Epidermal melanocyte (primary cell): Measurements from ENCODE around the gene KDM5B.
A peak's percentile ranks its signal among the peaks of the same experiment; 100 is the strongest.

ENCODE experiments used
- DNase-seq: peaks from one replicate; pipeline ENCODE4 v3.0.0; 2011; ENCODE audit warnings: low spot score; ENCODE audit not compliant: insufficient read length

The KDM5B gene

DNA sequence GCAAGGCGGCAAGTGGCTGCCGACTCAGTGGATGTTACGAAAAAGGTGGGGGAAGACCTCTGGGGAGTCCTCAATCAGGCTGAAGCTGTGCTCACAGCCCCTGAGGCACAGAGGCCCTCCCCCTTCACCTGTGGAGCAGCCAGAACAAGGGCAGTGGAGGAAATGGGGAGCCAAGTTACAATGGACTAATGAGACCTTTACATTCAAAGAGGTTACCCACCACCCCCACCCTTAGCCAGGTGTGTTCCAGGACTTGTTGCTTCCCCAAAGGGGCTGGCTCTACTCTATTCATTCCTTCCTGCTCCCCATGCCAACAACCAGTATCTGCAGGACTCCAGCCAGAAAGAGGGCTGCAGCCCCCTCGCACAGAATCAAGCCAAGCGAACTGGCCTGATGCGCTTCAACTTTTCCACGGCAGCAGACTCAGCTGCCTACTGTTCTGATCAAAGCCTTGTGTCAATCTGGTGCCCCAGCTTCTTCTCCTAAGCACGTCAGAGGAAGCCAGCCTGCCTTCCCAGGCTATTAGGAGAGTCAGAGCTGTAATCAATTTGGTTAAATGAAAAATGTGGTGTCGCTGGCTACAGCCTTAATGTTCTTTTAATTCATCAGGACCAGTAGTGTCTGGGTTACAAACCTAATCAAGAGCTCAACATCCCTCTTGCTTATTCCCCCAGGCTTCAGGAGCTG is 96.1 kb downstream of the KDM5B start:
- DNase-seq, result no peak

GRCh38 chr1:202710070-202711045 is 97.9 kb downstream of the KDM5B start, which contains the start of gene SYT2:
Gene SYT2, minus strand, starts transcription at chr1:202710454. Its CDS starts 104,682 bp downstream, at chr1:202605772.
- DNase-seq, result no peak

DNA sequence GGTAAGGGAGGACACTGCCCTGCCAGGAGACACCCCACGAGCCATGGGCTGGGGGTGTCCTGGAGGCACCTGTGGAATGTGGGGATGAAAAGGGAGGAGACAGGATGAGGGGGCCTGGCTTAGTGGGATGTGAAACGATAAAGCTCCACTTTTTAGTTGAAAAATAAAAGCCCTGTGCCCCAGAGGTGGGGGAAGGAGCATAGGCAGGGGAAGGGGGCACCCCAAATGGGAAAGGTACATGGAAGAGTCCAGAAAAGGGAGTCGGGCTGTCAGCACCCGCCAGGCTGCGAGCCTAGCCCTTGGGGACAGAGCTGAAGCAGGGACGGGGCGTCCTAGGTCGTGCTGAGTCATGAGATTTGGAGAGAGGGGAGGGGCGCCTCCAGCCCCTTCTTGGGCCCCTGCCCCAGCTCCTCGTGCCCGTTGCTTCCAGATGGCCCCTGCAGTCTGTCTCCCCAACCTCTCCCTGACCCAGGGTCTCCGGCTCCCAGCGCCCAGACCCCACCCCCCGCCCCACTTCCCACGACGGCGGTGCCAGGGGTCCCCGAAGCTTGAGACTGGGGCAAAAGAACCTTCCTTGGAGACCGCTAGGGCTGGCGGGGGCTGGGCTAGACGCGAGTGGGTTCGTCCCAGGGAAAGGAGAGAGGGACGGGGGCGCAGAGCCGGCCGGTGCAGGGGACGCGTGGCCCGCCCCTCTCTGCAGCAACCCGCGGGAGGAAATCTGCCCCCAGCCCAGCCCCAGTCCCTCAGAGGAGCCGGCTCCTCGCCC is 98.8 kb downstream of the KDM5B start:
- no peak for DNase-seq

- no peak for DNase-seq
Observed at GRCh38 chr1:202708456-202709275, 99.6 kb downstream of the KDM5B start.

- no peak for DNase-seq
Observed at GRCh38 chr1:202706851-202707250, 101.4 kb downstream of the KDM5B start.

- no peak for DNase-seq
Observed at GRCh38 chr1:202704601-202705000, 103.6 kb downstream of the KDM5B start.

DNA sequence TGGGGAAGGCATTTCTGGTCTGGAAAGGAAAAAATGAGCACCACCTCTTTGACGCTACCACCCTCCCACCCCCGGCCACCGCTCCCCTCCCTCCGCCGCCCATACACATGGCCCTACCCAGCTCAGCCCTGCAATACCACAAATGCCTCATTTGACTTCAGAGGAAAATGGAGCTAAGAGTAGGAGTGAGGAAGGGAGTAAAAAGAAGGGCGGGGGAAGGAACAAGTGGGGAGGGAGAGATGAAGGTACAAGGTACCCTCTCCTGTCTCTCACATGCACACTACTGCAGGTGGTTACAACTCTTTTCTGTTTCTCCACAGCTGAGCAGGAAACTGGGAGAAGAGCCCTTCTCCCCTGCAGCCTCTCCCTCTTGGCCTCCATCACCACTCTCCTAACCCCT is 105.0 kb downstream of the KDM5B start:
- DNase-seq, result no peak

DNA sequence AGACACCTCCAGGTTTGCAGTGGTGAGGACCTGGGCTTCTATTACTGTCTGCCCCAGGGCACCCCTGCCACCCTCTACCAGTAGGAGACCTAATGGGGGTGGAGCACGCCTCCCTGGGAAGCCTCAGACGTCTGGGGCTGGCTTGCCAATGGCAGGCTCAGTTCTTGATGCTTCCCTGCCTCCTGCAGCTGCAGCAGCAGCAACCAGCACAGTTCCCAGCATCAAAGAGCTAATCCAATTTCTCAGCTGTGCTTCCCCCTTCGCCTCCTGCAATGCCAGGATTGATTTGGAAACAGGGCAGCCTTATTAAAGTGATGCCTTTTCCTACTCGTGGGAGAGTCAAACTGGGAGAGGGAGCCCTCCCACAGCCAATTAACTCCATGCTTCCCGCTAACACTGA is 106.1 kb downstream of the KDM5B start:
- no peak for DNase-seq

DNA sequence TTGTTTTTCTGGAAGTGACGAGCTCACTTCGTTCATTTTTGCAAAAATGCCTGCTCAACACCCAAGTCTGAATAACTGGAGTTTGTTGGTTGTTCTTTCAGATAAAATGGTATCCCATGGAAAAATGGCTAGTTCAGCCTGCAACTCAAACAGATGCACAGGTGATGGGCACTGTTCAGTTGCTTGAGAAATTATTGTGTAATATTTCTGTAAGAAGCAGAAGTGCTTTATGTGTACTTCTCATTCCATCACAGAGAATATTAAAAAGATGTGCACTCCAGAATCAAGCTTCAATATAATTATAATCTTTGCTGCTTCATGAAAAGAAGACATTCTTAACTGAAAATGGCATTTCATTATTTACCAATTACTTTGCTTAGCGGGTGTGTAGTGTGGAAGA is 107.0 kb downstream of the KDM5B start:
- DNase-seq, result no peak

DNA sequence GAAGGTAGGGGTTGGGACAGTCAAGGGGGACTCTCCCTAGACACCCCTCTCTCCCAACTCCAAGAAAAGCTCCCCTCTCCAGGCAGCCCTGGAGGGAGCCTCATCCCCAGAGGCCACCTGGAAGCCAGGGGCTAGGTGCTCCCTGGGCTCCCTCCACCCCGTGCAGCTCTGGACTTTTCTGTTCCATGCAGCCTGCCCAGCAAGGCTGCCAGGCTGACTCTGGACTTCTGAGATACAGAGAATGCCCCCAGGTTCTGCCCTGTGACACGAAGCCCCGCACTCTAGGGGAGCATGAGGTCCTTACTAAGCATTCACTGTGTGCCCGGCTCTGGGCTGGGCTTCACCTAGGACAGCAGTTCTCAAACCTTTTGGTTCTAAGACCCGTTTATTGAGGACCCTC is 108.2 kb downstream of the KDM5B start:
- DNase-seq, result no peak

- no peak for DNase-seq
Observed at GRCh38 chr1:202698276-202698675, 109.9 kb downstream of the KDM5B start.

- no peak for DNase-seq
Observed at GRCh38 chr1:202697038-202697437, 111.2 kb downstream of the KDM5B start.

DNA sequence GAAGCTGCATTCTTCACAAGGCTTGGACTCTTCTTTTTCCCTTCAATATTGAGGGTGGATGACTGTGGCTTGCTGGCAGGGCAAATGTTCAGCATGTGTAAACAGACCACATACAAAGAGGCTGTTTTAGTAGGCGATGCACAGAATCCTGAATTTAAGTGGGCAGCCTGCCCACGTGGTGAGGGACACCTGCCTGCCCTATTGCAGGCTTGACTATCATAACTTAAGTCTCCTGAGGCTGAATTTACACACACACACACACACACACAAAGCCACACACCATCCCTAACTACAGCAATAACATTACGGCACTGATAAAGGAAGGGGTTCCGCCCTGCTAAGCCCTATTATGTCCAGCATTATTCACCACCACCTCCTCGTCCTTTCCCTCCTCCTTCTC is 113.9 kb downstream of the KDM5B start:
- DNase-seq, result no peak

DNA sequence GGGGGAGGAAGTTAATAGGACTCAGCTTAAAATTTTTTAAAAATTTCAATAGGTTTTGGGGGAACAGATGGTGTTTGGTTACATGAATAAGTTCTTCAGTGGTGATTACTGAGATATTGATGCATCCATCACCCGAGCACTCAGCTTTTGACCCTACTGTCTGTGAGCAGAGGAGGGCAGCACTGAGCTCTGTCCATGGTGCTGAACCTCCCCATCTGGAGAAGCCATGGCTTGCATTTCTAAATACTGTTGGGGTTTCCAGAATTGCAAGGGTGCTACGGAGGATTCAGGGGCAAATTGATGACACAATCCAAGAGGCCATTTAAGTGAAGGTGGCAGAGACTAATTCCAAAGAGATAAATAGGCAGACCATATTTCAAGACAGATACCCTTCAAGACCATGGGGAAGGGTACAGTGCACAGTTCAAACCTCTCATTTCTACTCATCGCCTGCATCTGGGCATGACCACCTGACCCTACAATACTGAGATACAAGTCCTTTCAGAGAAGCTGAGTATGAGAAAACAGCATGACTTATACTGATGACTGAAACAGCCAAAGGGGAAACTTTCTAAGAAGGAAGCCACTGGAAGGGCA is 115.2 kb downstream of the KDM5B start:
- peak; percentile 86 for DNase-seq

GRCh38 chr1:202691816-202692215 is 116.4 kb downstream of the KDM5B start:
- no peak for DNase-seq

GRCh38 chr1:202689493-202690342 is 118.5 kb downstream of the KDM5B start:
- no peak for DNase-seq

GRCh38 chr1:202689082-202689481 is 119.1 kb downstream of the KDM5B start:
- no peak for DNase-seq

DNA sequence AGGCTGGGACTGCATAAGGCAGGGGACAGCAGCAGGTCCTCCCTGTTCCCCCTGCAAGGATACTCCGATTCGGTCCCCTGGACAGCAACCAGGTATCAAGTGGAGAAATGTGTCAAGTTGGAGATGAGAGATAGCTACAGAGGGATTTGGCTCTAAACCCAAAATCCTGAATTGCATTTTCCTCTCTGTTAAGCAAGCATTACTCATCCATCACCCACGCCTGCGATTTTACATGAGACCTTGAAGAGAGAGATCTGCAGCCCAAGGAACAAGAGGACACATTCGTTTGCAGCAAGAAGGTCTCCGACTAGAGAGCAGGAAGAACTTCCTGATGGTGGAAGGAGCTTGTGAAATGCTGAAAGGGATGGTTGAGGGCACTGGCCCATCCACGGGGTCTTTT is 119.8 kb downstream of the KDM5B start:
- DNase-seq, result no peak

- no peak for DNase-seq
Observed at GRCh38 chr1:202687798-202688197, 120.4 kb downstream of the KDM5B start.

DNA sequence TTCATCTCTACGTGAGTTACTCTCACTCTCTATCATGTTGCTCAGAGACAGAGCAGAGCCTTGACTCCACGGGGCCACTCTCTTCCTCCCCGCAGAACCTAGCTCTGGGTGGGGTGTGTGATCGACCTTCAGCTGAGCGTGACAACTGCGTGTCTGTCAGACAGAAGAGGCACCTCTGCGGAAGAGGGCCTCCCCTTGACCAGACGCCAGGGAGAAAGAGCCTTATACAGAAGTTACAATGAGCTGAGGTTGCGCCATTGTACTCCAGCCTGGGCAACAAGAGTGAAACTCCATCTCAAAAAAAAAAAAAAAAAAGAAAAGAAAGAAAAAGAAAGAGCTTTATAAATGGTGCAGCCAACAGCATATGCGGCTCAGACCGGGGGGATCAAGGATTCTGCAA is 120.9 kb downstream of the KDM5B start:
- DNase-seq, result no peak
